Stromal cell of bone marrow (primary cell): Measurements from ENCODE around the gene ARF3.

Source experiments
- DNase-seq: peaks from one replicate; pipeline ENCODE4 v3.0.0-alpha.2; 2012; ENCODE audit warnings: low read depth

ARF3 gene

GRCh38 chr12:48957141-48958048 is at the start of gene ARF3:
ARF3 (minus strand) TSS chr12:48957487; CDS start chr12:48941095, 16,392 bp downstream.
- peak; percentile 80 for DNase-seq

DNA sequence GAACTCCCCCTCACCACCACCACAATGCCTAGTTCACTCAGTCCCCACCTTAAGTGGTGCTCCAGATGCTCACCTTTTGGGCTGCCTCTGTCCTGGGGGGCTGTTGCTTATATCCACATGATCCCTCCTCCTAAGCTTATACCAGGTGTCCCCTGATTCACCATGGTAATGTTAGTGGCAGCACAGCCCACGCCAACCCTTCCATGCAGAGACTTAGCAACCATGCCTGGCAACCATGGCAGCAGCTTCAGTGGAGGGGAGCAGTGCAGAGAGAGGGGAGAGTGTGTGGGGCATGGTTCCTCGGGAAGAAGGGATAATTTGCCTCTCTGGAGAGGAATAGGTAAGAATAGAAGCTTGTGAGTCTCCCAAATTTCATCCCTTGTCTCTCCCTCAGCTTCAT is 43.1 kb upstream of the ARF3 start:
- no peak for DNase-seq

- no peak for DNase-seq
These were observed 42.3 kb upstream of the ARF3 start, which contains the start of gene DDN for GRCh38 chr12:48999371-49000131. DDN (minus strand) TSS chr12:48999375; CDS start chr12:48999287, 88 bp downstream.

DNA sequence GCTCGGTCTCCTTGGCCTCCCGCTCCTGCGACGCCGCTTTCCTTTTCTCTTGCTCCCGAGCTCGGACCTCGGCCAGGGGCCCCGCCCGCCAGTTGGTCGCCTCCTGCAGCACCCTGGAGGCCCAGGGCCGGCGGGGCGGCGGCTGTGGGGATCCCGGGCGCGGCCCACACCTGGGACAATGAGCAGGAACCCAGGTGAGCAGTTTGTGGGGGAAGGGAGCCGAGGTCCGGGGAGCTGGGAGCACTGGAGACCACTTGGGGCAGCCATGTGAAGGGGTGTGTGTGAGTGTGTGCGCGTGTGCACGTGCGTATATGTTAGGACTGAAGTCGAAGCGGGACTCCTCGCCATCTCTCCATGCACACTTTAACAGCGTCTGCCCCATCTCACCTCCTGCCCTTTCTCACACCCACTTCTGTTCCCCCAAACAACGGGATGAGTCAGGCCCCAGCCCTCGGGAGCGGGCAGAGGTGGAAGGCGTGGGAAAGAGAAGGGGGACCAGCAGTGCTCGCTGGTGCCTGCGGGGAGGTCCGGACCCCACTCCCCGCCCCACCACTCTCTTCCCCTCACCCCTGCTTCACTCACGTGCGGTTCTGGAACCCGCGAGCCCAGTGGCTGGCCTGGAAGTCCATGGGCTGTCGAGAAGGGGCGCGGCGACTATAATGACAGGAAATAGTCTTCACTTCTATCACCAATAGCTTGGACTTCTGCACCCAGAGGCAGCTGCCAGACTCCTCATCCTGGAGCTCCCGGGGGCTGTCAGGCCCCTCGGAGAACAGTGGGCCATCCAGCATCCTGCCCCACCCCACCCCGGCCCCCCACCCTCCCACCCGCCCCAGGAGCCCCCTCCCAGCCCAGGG is 41.4 kb upstream of the ARF3 start:
- no peak for DNase-seq

- DNase-seq, result no peak
These were observed 40.6 kb upstream of the ARF3 start for GRCh38 chr12:48997719-48998496.

- no peak for DNase-seq
These were observed 39.8 kb upstream of the ARF3 start for GRCh38 chr12:48996794-48997718.

GRCh38 chr12:48995086-48995879 is 38.0 kb upstream of the ARF3 start:
- no peak for DNase-seq

DNA sequence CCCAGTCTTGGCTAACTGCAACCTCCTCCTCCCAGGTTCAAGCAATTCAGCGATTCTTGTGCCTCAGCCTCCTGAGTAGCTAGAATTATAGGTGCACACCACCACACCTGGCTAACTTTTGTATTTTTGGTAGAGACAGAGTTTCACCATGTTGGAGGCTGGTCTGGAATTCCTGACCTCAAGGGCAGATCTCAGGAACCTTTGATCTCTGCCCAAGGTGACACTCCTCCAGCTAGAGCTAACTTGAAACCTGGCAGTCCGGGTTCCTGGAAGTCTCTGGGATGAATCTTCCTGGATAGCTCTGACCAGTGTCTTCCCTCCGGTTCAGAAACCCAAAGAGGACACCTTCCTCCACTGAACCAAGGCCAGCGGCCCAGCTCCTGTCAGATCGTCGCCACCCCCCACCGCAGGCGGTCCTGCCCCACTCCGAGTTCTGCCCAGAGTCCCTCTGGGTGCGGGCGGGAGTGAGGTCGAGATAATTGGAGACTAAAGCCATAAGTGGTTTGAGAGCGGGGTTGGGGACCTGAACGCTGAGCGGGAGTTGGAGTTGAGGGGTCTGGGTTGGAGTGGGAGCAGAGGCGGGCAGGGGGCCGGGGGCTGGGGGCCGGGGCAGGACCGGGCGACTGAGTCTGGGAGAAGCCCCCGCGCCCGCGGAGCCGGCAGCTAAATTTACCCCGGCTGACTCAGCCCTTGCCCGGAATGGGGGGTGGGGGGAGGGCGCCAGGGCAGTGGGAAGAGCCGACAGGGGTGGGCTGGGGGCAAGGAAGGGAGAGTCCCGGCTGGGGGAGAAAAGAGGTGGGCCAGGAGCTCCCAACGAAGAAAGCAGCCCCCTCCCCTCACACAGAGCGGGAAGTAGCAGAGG is 37.2 kb upstream of the ARF3 start:
- no peak for DNase-seq

DNA sequence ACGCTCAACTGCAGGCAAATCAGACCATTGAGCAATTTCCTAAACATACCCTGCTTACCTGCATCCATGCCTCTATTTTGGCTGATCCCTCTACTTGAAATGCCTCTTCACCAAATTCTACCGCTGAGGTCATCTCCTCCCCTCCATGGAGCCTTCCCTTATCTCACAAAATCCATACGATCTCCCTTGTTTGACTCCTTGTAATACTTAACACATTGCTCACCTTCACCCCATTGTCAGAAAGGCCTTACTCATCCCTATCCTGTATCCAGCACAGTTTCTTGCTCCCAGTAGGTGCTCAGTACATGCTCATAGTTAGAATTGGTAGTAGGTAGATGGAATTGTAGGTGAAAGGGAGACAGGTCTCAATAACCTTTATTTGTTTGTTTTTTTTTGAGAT is 36.5 kb upstream of the ARF3 start:
- no peak for DNase-seq

DNA sequence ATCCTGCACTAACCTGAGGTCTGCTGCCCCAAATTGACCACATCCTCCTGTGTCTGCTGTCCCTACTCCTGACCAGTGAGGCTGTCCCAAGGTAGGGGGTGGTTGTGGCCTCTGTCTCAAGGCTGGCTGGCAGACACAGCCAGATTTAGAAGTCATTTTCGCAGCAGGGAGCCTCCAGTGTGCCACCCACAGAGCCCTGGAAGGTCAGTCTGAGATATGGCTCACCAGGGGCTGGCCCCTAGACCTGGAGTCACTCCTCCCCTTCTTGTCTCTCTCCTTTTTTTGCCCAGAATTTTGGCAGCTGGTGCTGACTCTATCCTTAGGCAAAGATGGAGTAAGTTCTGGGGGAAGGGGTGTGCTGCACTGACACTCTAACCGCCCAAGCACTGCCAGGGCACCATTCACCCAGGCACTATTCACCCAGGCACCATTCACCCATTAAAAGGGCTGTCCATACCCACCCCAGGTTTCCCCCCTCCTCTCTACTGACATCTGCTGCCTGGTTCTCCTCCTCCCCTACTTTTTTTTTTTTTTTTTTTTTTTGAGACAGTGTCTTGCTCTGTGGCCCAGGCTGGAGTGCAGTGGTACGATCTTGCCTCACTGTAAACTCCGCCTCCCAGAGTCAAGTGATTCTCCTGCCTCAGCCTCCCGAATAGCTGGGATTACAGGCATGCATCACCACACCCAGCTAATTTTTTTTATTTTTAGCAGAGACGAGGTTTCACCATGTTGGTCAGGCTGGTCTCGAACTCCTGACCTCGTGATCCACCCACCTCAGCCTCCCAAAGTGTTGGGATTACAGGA is 34.2 kb upstream of the ARF3 start:
- DNase-seq, result no peak

DNA sequence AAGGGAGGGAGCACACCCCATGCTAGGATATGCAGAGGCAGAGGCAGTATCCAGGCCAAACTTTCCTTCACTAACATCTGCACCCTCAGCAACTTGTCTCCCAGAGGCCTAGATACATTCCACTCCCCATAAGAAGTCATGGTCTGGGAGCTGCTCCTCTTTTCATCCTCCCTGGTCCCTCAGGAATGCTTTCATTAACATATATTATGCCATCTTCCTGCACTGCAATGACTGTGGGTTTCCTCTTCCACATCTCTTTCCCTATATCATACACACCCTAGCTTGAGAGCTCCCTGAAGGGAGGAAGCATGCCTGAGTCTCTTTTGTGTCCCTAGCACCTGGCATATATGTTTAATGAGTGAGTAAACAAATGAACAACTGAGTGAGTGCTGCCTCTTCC is 33.3 kb upstream of the ARF3 start:
- no peak for DNase-seq

GRCh38 chr12:48988030-48988649 is 30.9 kb upstream of the ARF3 start:
- no peak for DNase-seq

DNA sequence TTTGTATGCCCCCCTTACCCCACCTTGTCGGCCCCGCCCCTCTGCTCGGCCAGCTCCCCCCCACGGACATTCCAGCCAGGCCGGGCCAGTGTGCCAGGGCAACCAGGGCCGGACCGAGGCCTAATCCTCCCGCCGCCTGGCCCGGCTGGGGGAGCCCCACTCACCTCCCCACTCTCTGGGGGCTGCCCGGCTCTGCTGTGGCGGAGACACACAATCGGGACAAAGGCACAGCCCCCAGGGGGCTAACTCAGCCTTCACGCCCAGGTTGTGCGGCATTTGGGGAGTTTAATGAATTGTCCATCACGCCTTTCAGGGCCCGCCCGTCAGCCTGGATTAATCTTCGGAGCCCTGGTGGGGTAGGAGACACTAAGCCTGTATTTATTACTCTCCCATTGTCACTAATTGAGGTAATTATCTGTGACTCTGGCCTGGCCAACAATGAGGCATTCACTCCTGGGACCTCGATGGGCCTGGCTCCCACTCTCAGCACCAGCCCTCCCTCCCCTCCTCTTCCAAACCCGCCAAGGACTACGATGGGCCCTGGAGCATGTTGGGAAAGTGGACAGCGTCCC is 29.5 kb upstream of the ARF3 start:
- DNase-seq, result no peak

DNA sequence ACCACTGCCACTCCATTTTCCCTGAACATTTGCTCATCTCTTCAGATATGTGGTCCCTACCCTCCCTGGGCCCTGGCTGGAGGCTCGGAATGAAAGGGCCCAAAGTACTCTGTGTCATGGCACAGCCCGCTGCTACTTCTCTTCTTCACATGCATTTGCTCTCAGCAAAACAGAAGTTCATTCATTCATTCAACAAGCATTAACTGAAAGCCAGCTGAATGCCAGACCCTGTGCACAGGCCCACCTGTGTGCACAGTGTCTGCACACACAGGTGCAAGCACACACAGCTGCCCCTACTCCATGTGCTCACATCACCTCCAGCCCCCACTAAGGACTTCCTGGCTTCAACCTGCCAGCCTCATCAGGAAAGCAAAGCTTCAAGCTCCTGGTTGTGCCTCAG is 28.6 kb upstream of the ARF3 start:
- DNase-seq, result no peak

DNA sequence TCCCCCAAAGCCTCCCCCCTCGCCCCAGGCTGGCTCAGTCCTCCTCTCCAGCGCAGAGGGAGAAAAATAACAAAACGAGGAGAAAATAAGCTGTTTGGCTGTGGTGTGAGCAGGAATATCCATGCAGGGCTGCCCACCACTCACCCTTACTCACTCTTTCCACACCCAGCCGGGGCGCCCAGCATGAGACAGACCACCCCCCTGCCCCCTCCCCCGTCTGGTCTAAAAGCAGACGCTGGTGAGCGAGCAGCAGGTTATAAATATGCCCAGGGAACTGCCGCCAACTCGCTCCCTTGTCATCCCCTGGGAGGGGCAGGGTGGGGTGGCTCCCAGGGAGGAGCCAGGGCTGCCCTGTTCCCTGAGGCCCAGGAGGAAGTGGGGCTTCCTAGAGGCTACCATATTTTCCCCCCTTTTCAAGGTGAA is 28.2 kb upstream of the ARF3 start:
- DNase-seq, result no peak

- DNase-seq, result no peak
These were observed 25.3 kb upstream of the ARF3 start for GRCh38 chr12:48982397-48983080.
